Activated B cell treated with CpG ODN at 0.5 μM for 24 hours (primary cell): Measurements from ENCODE around the gene GRIK3. TPM values are rescaled to one million over a fixed set of nuclear protein-coding genes. Genes with fewer than 3 reads are reported as not detected.

ENCODE experiments used
- ATAC-seq: fragments of 200-7000 bp; cut with Tn5 transposase; one replicate; pipeline ENCODE4 v1.10.0; 2021; ENCODE audit warnings: low read depth, mild to moderate bottlenecking, moderate library complexity
- CTCF ChIA-PET: fragments of 350-600 bp; sonication (Branson Sonifier 250); formaldehyde crosslinking; loops from one replicate; lab custom pipeline; 2021; ENCODE audit warnings: antibody characterized with exemption; lab: Charles Lee
- POLR2A ChIA-PET: fragments of 350-600 bp; sonication (Branson Sonifier 250); formaldehyde crosslinking; loops from one replicate; lab custom pipeline; 2021; ENCODE audit warnings: antibody characterized with exemption; lab: Charles Lee
- DNase-seq: peaks from one replicate; pipeline ENCODE4 v3.0.0; 2022
- H3K27ac Mint-ChIP-seq: one replicate; pipeline ENCODE4 v1.8.0; 2020; ENCODE audit warnings: mixed read lengths
- H3K27me3 Mint-ChIP-seq: one replicate; pipeline ENCODE4 v1.8.0; 2021; ENCODE audit warnings: mixed read lengths
- H3K36me3 Mint-ChIP-seq: one replicate; pipeline ENCODE4 v1.8.0; 2021; ENCODE audit warnings: low read depth, mixed read lengths
- H3K4me1 Mint-ChIP-seq: one replicate; pipeline ENCODE4 v1.8.0; 2021; ENCODE audit warnings: mixed read lengths
- H3K4me3 Mint-ChIP-seq: one replicate; pipeline ENCODE4 v1.8.0; 2020; ENCODE audit warnings: mild to moderate bottlenecking, mixed read lengths
- H3K9me3 Mint-ChIP-seq: one replicate; pipeline ENCODE4 v1.8.0; 2020; ENCODE audit warnings: mixed read lengths
- intact Hi-C: fragments of 100-400 bp; cut with micrococcal nuclease; formaldehyde crosslinking; loops from one replicate; pipeline ENCODE4 v1.15.1; 2024
- total RNA-seq: library from RNA; stranded (reverse); gene quantifications from 2 replicates; pipeline ENCODE4 v1.2.3, GENCODE V29; 2022
- TF ChIP-seq, protein P1 (sequence below): fragments of 200-600 bp; IDR thresholded peaks from one replicate; pipeline ENCODE4 v1.8.0; 2022; ENCODE audit warnings: antibody characterized with exemption, mild to moderate bottlenecking

Gene GRIK3
- total RNA-seq, 1 donor from 2014 or later: 0.35 TPM

- ATAC-seq (no peak), DNase-seq (no peak)
- no peaks in the 10 kb centered on the region for H3K4me1 Mint-ChIP-seq
- H3K4me3 Mint-ChIP-seq: no peak overlapping the region
- TF ChIP-seq, protein P1, sequence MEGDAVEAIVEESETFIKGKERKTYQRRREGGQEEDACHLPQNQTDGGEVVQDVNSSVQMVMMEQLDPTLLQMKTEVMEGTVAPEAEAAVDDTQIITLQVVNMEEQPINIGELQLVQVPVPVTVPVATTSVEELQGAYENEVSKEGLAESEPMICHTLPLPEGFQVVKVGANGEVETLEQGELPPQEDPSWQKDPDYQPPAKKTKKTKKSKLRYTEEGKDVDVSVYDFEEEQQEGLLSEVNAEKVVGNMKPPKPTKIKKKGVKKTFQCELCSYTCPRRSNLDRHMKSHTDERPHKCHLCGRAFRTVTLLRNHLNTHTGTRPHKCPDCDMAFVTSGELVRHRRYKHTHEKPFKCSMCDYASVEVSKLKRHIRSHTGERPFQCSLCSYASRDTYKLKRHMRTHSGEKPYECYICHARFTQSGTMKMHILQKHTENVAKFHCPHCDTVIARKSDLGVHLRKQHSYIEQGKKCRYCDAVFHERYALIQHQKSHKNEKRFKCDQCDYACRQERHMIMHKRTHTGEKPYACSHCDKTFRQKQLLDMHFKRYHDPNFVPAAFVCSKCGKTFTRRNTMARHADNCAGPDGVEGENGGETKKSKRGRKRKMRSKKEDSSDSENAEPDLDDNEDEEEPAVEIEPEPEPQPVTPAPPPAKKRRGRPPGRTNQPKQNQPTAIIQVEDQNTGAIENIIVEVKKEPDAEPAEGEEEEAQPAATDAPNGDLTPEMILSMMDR: no peak
- no peaks in the 10 kb centered on the region for H3K36me3 Mint-ChIP-seq
- CTCF ChIA-PET: no interaction called here
- peaks cover 1% of the 10 kb centered on the region for H3K27me3 Mint-ChIP-seq
- no peaks in the 10 kb centered on the region for H3K9me3 Mint-ChIP-seq
- POLR2A ChIA-PET: no interaction called here
- intact Hi-C loops: no loop called here
- no peak overlapping the region for H3K27ac Mint-ChIP-seq
Observed at GRCh38 chr1:37076168-37076567, 41.9 kb upstream of the GRIK3 start.

DNA sequence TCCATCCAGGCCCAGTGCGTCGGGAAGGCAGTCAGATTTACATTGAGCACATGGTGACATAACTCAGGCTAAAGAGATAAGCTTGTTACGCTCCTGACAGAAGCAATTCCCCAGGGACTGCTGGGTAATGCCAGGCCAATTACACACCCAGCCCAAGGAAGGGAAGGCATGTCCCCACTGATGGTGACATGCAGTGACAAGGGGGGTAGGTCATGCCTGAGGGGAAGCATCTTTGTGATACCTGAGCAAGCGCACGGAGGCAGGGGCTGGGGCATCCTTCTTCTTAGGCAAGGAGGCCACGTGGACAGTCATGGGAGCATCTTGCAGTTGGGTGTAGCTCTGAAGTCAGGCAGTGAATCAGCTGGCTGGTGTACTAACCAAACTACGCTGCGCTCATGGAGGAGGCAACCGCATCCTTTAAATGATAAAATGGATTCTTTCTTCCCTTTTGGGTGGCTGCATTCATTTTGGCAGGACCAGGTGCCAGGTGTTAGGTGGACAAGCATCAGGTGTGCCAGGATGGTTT lies 39.6 kb upstream of the GRIK3 start:
- ChIA-PET POLR2A (no interaction called here), CTCF (no interaction called here)
- TF ChIP-seq, protein P1: no peak
- intact Hi-C loops: no loop called here
- no peak for DNase-seq
- H3K27me3 Mint-ChIP-seq: peaks cover 1% of the 10 kb centered on the region
- no peak overlapping the region for H3K27ac Mint-ChIP-seq
- H3K9me3 Mint-ChIP-seq: no peaks in the 10 kb centered on the region
- H3K4me1 Mint-ChIP-seq: no peaks in the 10 kb centered on the region
- no peak for ATAC-seq
- H3K36me3 Mint-ChIP-seq: no peaks in the 10 kb centered on the region
- H3K4me3 Mint-ChIP-seq: no peak overlapping the region

GRCh38 chr1:37073152-37073853 lies 39.0 kb upstream of the GRIK3 start:
- Mint-ChIP-seq H3K27ac (no peak overlapping the region), H3K4me3 (no peak overlapping the region), H3K27me3 (peaks cover 6% of the 10 kb centered on the region), H3K9me3 (no peaks in the 10 kb centered on the region), H3K36me3 (no peaks in the 10 kb centered on the region), H3K4me1 (no peaks in the 10 kb centered on the region)
- intact Hi-C loops: no loop called here
- no peak for DNase-seq
- TF ChIP-seq, protein P1: no peak
- POLR2A ChIA-PET: no interaction called here
- no peak for ATAC-seq
- CTCF ChIA-PET: no interaction called here

GRCh38 chr1:37071829-37072228 lies 37.5 kb upstream of the GRIK3 start:
- Mint-ChIP-seq H3K27me3 (peaks cover 21% of the 10 kb centered on the region), H3K4me3 (no peak overlapping the region), H3K9me3 (no peaks in the 10 kb centered on the region), H3K27ac (no peak overlapping the region), H3K4me1 (no peaks in the 10 kb centered on the region), H3K36me3 (no peaks in the 10 kb centered on the region)
- ChIA-PET CTCF (no interaction called here), POLR2A (no interaction called here)
- ATAC-seq (no peak), DNase-seq (no peak)
- intact Hi-C loops: no loop called here
- TF ChIP-seq, protein P1: no peak

GRCh38 chr1:37070126-37070525 lies 35.8 kb upstream of the GRIK3 start:
- POLR2A ChIA-PET: no interaction called here
- Mint-ChIP-seq H3K36me3 (no peaks in the 10 kb centered on the region), H3K4me3 (no peak overlapping the region), H3K27ac (no peak overlapping the region), H3K27me3 (peaks cover 26% of the 10 kb centered on the region), H3K4me1 (no peaks in the 10 kb centered on the region), H3K9me3 (no peaks in the 10 kb centered on the region)
- intact Hi-C loops: no loop called here
- CTCF ChIA-PET: no interaction called here
- DNase-seq (no peak), ATAC-seq (no peak)
- TF ChIP-seq, protein P1: no peak
